GM18519 (cell line): ENCODE results near the gene FAM187B.
"Not testable (repeated sequence)": the region's sequence is repeated elsewhere in the genome, so short reads cannot be mapped to it uniquely, and the experiment has no call there.

Source experiments
- ATAC-seq: cut with Tn5 transposase; IDR thresholded peaks from one replicate; pipeline ENCODE4 v1.9.1; 2021; ENCODE audit warnings: mild to moderate bottlenecking, moderate library complexity; ENCODE audit not compliant: unreplicated experiment, low FRiP score

FAM187B gene

DNA sequence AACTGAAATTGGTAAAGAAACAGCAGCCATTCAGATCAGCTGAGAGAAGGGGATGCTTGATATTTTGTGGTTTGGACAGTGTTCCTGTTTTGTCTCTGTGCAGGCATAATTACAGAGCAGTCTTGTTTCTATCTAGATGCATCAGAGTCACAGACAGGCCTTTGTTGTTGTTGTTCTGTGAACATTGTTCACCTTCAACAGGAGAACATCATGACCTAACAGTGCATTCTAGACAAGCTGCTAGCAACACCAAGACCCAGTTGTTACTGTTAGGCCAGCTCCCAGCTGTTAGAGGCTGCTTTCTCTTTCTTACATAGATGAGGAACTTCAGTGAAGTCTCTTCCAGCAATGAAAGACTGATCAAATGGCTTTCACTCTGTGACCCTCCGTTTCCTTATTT, 11.8 kb upstream of the FAM187B start:
- no peak for ATAC-seq

DNA sequence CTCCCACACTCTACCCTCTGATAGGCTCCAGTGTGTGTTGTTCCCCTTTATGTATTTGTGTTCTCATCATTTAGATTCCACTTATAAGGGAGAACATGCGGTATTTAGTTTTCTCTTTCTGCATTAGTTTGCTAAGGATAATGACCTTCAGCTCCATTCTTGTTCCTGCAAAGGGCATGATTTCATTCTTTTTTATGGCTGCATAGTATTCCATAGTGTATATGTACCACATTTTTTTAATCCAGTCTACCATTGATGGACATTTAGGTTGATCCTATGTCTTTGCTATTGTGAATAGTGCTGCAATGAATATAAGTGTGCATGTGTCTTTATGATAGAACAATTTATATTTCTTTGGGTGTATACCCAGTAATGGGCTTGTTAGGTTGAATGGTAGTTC, 11.1 kb upstream of the FAM187B start:
- ATAC-seq = not testable (repeated sequence)

DNA sequence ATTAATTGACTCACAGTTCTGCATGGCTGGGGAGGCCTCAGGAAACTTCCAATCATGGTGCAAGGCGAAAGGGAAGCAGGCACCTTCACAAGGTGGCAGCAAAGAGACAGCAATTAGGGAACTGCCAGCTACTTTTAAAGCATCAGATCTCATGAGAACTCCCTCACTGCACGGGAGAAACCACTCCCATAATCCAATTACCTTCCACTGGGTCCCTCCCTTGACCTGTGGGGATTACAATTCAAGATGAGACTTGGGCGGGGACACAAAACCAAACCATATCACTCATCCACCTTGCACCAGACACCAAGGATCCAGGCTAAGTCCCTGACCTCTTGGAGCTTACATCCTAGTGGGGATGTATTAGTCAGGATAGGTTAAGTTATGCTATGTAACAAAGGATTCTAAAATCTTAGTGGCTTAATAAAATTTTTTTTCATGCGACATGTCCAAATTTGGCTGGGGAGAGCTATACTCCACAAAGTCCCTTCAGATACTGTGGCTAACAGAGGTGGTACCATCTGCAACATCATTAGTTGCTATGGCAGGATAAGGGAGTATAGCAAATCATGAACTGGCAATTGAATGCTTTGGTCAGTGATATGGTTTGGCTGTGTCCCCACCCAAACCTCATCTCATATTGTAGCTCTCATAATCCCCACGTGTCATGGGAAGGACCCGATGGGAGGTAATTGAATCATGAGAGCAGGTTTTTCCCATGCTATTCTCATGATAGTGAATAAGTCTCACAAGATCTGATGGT, 8.3 kb upstream of the FAM187B start:
- no peak for ATAC-seq

DNA sequence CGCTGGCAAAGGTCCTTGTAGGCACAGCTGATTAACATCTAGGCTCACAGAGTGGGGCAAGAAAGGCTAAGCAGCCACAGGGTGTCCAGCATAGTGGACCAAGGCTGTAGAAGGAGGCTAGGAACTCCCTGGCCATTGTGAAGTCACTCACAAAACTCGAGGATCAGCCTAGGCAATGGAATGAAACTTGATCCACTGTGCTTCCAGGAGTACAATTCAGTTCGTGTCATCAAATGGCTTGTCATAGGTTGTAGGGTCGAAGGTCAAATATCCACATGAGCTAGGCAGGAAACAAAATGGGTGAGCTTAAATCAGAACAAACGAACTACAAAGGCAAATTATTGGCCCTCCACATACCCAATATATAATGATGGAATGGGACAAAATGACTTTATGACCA, 4.4 kb upstream of the FAM187B start:
- ATAC-seq = no peak

DNA sequence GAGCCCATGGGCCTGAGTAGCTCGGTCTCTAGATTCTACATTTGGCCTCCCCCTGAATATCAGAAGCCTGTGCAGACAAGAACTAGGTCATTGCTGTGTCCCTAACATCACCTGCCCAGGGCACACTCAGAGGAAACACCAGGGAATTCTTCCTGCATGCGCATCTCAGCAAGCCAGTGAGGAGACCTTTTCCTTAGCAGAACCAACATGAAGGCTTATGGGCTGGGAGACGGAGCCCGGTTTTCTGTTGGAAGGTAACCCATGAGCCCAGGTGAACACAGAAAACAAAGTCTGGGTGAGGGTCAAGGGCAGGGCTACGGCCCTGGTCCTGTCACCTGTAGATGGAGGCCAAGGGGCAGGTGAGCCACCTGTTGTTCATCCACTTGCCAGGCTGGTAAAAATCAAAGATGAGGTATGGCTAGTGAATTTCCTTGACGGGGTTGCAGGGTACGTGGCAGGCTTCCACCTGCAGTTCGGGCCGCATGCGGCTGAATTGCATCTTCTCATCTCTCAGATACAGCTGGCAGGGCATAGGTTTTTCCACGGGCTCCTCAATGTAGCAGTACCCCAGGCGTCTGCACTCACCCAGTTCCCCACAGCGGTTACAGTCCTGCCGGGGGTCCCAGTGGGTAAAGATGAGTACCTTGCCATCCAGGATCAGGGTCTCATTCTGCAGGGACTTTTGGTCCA, 3.6 kb upstream of the FAM187B start:
- no peak for ATAC-seq

DNA sequence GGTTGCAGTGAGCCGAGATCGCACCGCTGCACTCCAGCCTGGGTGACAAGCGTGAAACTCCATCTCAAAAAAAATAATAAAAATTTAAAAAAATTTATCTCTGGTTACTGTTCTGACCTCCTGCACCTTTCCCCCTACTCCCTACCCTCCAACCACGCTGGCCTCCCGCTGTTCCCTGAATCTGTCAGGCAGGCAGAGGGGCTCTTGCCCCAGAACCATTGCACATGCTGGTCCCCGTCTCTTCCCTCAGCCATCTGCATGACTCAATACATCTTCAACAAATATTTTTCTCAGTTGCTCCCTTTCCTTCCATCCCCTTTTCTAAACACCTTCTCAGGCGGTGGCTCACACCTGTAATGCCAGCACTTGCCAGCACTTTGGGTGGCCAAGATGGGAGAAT, 1.1 kb upstream of the FAM187B start:
- ATAC-seq = no peak

DNA sequence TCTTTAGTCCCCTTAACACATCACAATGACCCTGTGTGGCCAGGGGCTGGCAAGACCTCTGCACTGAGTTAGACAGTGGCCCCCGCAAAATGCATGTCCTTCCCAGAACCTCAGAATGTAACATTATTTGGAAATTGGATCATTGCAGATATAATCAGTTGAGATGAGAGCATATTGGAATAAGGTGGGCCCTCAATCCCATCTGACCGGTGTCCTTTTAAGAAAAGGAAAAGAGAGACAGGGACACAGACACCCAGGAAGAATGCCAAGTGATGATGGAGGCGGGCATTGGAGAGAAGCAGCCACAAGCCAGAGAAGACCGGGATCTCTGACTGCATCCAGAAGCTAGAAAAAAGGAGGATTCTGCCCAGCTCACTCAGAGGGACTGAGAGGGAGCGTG, 1.8 kb downstream of the FAM187B start:
- ATAC-seq = no peak

DNA sequence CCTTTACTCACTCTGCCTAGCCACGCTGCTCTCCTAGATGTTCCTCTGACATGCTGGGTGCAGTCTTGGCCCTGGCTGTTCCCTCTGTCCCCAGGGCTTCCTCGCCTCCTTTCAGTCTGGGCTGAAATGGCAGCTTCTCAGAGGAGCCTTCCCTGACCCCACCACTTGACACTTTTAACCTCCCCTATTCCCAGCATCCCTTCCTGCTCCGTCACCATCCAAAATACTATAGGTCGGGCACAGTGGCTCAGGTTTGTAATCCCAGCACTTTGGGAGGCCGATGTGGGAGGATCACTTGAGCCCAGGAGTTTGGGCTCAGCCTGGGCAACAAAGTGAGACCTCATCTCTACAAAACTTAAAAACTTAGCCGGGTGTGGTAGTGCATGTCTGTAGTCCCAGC, 2.6 kb downstream of the FAM187B start:
- no peak for ATAC-seq

DNA sequence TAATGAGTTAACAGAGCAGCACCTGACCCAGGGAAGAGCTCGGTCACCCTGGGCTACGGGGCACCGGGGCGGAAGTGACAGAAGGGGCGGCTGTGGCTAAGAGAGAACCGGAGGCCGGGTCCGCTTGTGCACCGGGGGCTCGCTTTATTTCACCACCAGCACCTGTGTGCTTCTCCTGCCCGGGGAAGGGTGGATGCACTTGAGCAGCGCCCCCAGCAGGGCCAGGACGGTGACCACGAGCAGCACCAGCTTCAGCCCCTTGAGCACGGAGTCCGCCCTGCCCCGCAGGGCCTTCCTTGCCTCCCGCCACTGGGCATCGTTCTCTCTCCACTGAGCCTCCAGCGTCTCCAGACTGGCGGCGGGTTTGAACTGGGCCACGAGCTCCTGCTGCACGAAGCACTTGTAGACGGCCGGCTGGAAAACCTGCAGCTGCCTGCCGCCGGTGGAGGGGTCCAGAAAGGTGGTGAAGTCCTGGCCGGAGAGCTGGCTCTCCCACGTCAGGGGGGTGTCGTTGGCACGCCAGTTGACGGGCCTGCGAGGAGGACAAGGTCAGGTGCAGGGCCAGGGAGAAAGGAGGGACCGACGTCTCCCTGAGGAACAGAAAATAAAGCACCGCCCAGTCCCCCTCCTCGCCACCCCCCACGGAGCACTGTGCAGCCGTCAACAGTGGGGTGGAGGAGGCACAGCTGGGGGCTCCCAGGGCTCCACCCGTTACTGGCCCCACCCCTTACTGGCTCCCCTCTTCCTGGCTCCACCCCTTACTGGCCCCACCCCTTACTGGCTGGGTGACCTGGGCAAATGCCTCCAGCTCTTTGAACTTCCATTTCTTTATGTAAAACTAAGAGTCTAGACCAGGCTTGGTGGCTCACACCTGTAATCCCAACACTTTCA, 3.6 kb downstream of the FAM187B start:
- ATAC-seq = no peak

DNA sequence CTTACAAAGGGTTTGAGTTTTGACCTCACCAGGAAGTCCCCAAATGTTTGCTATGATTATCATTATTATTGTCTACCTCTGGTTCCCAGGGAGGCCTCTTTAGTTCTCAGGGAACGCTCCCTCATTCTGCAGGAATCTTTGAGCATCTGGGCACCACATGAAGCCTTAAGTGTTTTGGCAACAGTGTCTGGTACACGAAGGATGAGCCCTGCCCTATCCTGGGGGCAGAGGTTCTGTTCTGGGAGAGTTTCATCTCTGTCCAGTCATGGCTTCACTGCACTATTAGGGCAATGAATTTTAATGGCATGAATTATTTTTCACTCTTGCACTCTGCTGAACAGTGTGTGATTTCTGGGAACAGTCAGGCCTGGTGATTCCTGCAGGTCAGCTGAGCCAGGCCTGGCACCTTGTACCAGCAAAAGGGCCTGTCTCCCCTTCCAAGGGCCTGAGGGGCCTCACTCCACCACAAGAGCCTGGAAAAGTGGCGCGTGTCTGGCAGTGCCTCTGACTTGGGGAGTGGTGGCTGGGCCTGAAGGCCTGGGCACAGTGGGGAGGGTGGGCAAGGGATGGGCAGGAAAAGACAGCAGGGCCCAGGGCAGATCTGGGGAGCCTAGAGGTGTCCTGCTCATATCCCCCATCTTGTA, 4.6 kb downstream of the FAM187B start:
- no peak for ATAC-seq

DNA sequence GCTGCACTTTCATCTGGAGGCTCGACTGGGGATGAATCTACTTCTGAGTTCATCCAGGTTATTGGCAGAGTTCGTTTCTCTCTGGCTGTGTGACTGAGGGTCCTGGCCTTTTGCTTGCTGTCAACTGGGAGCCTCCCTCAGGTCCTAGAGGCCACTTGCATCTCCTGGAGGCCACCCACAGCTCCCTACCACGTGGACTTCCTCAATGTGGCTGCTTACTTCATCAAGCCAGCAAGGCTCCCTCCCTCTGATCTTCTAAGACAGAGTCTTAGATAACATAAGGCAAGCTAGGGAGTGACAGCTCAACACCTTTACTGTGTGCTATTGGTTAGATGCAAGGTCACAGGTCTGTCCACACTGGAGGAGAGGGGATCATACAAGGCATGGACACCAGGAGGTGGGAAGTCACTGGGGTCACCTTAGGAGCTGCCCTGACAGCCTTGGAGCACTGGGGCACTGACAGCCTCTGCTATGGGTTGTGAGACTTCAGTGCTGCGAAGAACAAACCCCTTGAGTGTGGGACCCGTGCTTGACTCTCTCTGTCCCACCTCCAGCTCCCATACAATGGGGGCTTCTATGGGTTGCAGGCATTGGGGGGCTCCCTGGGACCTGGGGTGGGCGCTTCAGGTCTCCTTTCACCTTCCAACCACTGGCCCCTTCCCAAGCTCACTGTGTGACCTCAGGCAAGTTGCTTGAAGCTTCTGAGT, 5.3 kb downstream of the FAM187B start:
- ATAC-seq = no peak

DNA sequence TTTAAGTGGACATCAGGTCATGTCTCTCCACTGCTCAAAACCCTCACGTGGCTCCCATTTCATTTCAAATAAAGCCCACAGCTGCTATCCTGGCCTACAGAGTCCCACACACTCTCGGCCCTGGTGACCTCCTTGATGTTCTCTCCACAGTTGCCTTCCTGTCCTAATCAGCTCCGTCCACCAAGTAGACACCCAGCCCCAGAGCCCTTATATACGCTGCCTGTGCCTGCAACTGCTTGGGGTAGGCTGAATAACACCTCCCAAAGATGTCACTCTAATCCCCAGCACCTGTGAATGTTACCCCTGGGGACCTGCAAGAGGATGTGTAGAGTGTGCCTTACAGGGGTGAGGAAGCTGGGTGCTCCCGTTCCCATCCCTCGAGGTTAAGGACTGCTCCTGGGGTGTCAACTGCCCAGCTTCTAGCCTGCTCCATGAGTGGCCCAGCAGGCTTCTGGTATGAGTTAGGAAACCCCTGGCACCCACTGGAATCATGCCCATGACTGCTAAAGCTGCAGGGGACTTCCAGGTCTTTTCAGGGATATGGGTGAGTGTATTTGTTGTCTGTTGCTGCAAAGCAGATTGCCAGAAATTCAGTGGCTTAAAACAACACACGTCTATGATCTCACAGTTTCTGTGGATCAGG, 6.0 kb downstream of the FAM187B start:
- ATAC-seq = no peak

DNA sequence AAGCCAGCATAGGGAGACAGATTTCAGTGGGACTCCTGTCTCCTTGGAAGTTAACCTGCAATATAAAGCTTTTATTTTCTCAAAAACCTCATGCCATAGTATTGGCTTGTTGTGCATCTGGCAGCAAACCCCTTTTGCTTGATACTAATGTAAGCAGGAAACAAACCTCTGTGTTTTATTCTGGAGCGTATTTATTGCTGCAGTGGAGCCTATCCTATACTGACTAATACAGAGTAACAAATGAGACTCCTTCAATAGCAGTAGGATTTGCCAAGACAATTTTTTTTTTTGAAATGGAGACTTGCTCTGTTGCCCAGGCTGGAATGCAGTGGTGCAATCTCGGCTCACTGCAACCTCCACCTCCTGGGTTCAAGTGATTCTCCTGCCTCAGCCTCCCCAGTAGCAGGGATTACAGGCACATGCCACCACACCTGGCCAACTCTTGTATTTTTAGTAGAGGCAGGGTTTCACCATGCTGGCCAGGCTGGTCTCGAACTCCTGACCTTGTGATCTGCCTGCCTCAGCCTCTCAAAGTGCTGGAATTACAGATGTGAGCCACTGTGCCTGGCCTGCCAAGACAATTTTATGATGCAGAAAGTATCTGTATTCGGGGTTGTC, 7.5 kb downstream of the FAM187B start:
- not testable (repeated sequence) for ATAC-seq

DNA sequence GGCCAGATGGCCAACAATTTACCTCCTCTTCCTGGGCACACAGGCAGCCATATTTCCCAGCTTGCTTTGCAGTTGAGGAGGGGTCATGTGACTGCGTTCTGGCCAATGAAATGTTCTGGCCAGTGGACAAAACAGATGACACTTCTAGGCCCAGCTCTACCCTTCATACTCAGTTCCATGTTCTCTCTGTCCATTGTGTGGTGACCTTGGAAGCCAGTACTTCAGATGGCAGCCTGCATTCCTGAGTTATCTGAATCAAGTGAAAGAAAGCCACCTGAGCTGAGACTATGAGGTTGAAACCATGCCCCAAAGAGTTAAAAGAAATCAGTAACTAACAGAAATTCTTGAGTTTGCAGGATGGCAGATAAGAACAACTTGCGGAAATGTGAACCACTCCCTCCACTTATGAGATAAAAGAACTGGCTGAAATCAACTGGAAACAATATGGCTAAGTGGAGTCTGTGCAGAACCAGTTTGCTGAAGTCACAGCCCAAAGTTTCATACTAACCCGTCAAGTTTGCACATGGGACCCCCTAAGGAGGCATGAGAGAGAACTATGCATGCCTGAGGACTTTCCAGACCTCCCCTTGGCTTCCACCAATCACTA, 8.1 kb downstream of the FAM187B start:
- ATAC-seq = no peak

DNA sequence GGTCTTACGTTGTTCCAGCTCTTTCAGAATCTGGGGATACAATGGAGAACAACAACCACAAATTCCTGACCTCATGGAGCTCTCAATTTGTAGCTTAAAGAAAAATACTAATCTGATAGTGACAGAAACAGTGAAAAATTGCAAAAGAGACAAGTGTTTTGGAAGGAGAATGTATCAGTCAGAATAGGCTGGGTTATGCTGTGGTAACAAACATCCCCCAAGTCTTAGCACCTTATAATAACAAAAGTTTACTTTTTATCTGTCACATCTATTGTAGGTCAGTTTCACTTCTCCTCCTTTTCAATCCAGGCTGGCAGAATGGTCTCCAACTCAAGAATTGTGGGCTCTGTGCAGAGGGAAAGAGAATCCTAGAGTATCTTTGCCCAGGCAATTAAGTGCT, 9.5 kb downstream of the FAM187B start:
- ATAC-seq = no peak

DNA sequence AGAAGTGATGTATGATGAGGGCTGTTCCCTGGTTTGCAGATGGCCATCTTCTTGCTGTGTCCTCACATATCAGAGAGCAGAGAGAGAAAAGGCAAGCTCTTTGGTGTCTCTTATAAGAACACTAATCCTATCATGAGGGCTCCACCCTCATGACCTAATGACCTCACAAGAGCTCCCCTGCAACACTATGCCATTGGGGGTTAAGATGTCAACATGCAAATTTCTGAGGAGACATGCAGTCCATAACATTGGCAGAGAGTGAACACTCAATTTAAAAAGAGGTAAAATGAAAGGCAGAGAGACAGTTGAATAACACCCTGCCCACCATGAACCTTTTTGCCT, 10.9 kb downstream of the FAM187B start:
- ATAC-seq = no peak

DNA sequence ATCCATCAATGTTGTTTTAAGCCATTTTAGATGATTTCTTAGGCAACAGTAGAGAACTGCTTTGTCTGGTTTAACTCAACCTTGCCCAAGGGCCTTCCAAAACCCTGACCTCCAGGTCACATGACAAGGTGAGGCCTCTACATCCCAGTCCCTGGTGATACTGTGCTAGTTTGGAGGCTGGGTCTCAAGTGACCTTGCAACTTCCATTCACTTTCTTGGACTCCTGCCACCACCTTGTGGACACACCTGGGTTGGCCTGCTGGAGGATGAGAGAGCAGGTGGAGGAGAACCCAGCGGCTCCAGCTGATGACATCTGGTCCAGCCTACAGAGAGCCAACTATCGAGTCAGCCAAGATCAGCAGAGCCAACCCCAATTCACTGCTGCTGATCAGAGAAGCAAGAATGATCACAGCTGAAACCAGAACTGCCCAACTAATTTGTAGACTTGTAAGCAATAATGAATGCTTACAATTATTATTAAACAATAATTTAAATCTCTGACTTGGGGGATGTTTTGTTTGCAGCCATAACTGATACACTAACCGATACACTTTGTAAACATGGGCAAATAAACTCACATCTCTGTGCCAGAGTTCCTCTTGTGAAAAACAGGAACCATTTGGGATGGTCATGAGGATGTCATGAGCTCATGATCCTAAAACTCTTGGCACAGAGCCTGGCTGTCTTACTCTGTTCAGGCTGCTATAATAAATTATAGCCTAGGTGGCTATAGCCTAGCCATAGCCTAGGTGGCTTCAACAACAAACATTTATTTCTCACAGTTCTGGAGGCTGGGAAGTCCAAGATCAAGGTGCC, 11.5 kb downstream of the FAM187B start:
- no peak for ATAC-seq
